H1 (cell line): ENCODE data around the gene IGFBP4. TPM values are rescaled to one million over a fixed set of nuclear protein-coding genes. Genes with fewer than 3 reads are reported as not detected.

Experiments
- CBX8 ChIP-seq: fragments of 300-800, 300-1000 bp; sonication (generic); IDR thresholded peaks from 2 replicates; pipeline ENCODE4 v1.7.1; 2016; ENCODE audit warnings: low read depth, low read length, borderline replicate concordance
- CTBP2 ChIP-seq: IDR thresholded peaks from 2 replicates; pipeline ENCODE4 v1.7.0; 2011; ENCODE audit warnings: borderline replicate concordance, mild to moderate bottlenecking, moderate library complexity, mixed read lengths, low read length; ENCODE audit not compliant: insufficient read depth, insufficient read length
- EGR1 ChIP-seq: IDR thresholded peaks from 2 replicates; pipeline ENCODE4 v1.6.1; 2011; ENCODE audit warnings: low read depth, low read length, borderline replicate concordance
- POU5F1 ChIP-seq: IDR thresholded peaks from 2 replicates; pipeline ENCODE4 v1.6.1; 2011; ENCODE audit warnings: low read depth, mild to moderate bottlenecking, low read length, moderate library complexity
- SUZ12 ChIP-seq: fragments of 200-600 bp; sonication (generic); IDR thresholded peaks from 2 replicates; pipeline ENCODE4 v1.6.1; 2012; ENCODE audit warnings: mild to moderate bottlenecking, inconsistent platforms, low read length, moderate library complexity, mixed read lengths
- TAF1 ChIP-seq: IDR thresholded peaks from 2 replicates; pipeline ENCODE4 v1.6.1; 2011; ENCODE audit warnings: mild to moderate bottlenecking, low read depth, low read length
- polyA plus RNA-seq, 7 experiments: library from polyadenylated mRNA; depleted of rRNA in 3 of 7; stranded (reverse) in 5 of 7; unstranded in 2 of 7; fragments of >200 nt in 5 of 7; fragments of 200-250 nt in 2 of 7; gene quantifications; 1 replicate in 5 of 7; 2 replicates in 1 of 7; 4 replicates in 1 of 7; pipeline versions ENCODE4 v1.2.1 to v1.2.3, GENCODE V29; 2011 to 2013; ENCODE audit warnings: missing spikeins in 2 of 7, mixed read lengths in 2 of 7
- total RNA-seq: library from RNA; stranded (reverse); fragmentation: NEBNext Ultra II Directional; extraction: Animal tissue kit (Norgen Biotek cat#: 25700); gene quantifications from 2 replicates; pipeline ENCODE4 v1.2.1, GENCODE V29; 2021
- TF ChIP-seq, protein P1 (sequence below), 3 experiments: IDR thresholded peaks; 1 replicate in 2 of 3; 2 replicates in 1 of 3; pipeline versions ENCODE4 v1.5.1 to v1.6.1; 2011; ENCODE audit warnings: low read length in 3 of 3, mild to moderate bottlenecking in 3 of 3, inconsistent platforms in 2 of 3, low read depth in 1 of 3, moderate library complexity in 1 of 3; ENCODE audit not compliant: insufficient read depth in 1 of 3; ENCODE audit errors: control extremely low read depth in 1 of 3

Gene IGFBP4
- total and polyA plus RNA-seq, 2 of the 8 experiments (the other 6 are each of a cell fraction or from before 2014, with no cell fraction given): 85.5 to 105 TPM

DNA sequence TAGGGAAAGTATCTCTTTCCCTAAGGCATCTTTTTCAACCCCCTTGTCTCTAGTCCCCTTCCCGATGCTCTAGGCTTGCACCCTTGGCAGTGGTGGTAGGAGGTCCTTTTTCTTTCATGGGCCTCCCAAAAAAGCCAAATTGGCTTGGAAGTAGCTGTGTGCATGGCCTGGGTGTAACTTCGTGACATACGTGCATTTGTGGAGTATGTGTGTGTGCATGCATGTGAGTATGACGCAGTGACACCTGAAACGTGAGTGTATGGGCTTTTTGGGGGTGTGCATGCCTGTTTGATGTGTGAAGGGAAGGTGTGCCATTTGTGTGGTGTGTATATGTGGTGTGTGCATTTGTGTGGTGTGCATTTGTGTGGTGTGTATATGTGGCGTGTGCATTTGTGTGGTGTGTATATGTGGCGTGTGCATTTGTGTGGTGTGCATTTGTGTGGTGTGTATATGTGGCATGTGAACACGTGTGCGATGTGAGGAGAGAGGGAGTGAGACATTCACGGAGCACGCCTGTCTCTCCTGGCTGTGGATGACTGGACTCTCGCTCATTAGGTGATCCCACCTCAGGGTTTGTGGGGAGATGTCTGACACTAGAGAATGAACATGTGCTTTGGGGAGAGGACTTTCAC, 15.7 kb downstream of the IGFBP4 start (continued):
- TF ChIP-seq CBX8: no peak
- no peak for TF ChIP-seq POU5F1
- TF ChIP-seq CTBP2: no peak
- TF ChIP-seq EGR1: no peak
- no peak for TF ChIP-seq SUZ12
- TF ChIP-seq TAF1: no peak
- TF ChIP-seq, protein P1, sequence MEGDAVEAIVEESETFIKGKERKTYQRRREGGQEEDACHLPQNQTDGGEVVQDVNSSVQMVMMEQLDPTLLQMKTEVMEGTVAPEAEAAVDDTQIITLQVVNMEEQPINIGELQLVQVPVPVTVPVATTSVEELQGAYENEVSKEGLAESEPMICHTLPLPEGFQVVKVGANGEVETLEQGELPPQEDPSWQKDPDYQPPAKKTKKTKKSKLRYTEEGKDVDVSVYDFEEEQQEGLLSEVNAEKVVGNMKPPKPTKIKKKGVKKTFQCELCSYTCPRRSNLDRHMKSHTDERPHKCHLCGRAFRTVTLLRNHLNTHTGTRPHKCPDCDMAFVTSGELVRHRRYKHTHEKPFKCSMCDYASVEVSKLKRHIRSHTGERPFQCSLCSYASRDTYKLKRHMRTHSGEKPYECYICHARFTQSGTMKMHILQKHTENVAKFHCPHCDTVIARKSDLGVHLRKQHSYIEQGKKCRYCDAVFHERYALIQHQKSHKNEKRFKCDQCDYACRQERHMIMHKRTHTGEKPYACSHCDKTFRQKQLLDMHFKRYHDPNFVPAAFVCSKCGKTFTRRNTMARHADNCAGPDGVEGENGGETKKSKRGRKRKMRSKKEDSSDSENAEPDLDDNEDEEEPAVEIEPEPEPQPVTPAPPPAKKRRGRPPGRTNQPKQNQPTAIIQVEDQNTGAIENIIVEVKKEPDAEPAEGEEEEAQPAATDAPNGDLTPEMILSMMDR (IDR thresholded peaks at IDR 0.05; ENCODE audit: control extremely low read depth in 1 of 3, insufficient read depth in 1 of 3, low read depth in 1 of 3, low read length in 3 of 3): no peak
